K562 (cell line): Measurements from ENCODE around the gene TLX2. TPM values are rescaled to one million over a fixed set of nuclear protein-coding genes. Genes with fewer than 3 reads are reported as not detected.

Experiments
- ATAC-seq: fragments of 200-7000 bp; cut with Tn5 transposase; 3 replicates; pipeline ENCODE4 v1.9.1; 2020; ENCODE audit warnings: moderate library complexity
- BruUV-seq: library from RNA; stranded (reverse); fragments of 400-500 nt; replicated peaks from 2 replicates; lab custom pipeline; 2021; lab: Mats Ljungman, UMichigan
- CTCF ChIA-PET: fragments of 300-600 bp; formaldehyde crosslinking; extraction: SDS; loops from one replicate; lab custom pipeline; 2021; ENCODE audit warnings: low intra/inter-chr PET ratio; lab: Yijun Ruan, JAX
- POLR2A ChIA-PET: fragments of 300-600, 350-650 bp; sonication (Branson Sonifier 250); formaldehyde crosslinking; extraction: SDS; loops from one replicate; lab custom pipeline; 2021; ENCODE audit warnings: antibody characterized with exemption, inconsistent platforms; lab: Yijun Ruan, JAX
- DNase-seq, 4 experiments: peaks; one replicate each; pipeline versions ENCODE4 v3.0.0 to v3.0.0-alpha.2; 2011 to 2018; ENCODE audit warnings: low spot score in 3 of 4, mixed read lengths in 3 of 4; ENCODE audit errors: extremely low read depth in 1 of 4
- FAIRE-seq: peaks from 2 replicates; lab custom pipeline; 2011; peaks lifted over from hg19 to GRCh38; lab: Jason Lieb, UNC
- H2AFZ ChIP-seq: 2 replicates; pipeline ENCODE4 v1.6.0; 2011; ENCODE audit warnings: low read depth, low read length, control low read depth, inconsistent platforms
- H3K27ac ChIP-seq: fragments of 200-600 bp; 3 replicates; pipeline ENCODE4 v1.8.0; 2011; ENCODE audit warnings: low read depth, mild to moderate bottlenecking, control low read depth, inconsistent platforms, low read length, moderate library complexity, mixed read lengths; ENCODE audit errors: extremely low read depth
- H3K27me3 ChIP-seq, 2 experiments: fragments of 300-600 bp in 1 of 2; 2 replicates in 1 of 2; 3 replicates in 1 of 2; pipeline versions ENCODE4 v1.6.0 to v1.8.0; 2011; ENCODE audit warnings: inconsistent platforms in 2 of 2, low read length in 2 of 2, mild to moderate bottlenecking in 1 of 2, mixed read lengths in 1 of 2, moderate library complexity in 1 of 2; ENCODE audit not compliant: control insufficient read depth in 2 of 2, insufficient read depth in 2 of 2
- H3K36me3 ChIP-seq: fragments of 300-600 bp; 3 replicates; pipeline ENCODE4 v1.8.0; 2011; ENCODE audit warnings: mild to moderate bottlenecking, low read length, inconsistent platforms; ENCODE audit not compliant: control insufficient read depth, insufficient read depth
- H3K4me1 ChIP-seq, 2 experiments: fragments of 200-600 bp in 1 of 2; replicated peaks in 1 of 2; 2 replicates in 1 of 2; 3 replicates in 1 of 2; pipeline versions ENCODE4 v1.5.1 to v1.8.0; 2011; ENCODE audit warnings: inconsistent platforms in 2 of 2, low read length in 2 of 2, mild to moderate bottlenecking in 1 of 2, mixed read lengths in 1 of 2, moderate library complexity in 1 of 2; ENCODE audit not compliant: control insufficient read depth in 2 of 2, insufficient read depth in 2 of 2
- H3K4me2 ChIP-seq: 2 replicates; pipeline ENCODE4 v1.6.1; 2011; ENCODE audit warnings: low read length, control low read depth, inconsistent platforms, mixed read lengths; ENCODE audit not compliant: insufficient read depth
- H3K4me3 ChIP-seq: fragments of 200-600 bp; sonication (generic), shearing (Covaris generic); 2 replicates; pipeline ENCODE4 v1.5.1; 2016; ENCODE audit warnings: control low read depth, inconsistent platforms
- H3K79me2 ChIP-seq: fragments of 200-600 bp; 3 replicates; pipeline ENCODE4 v1.8.0; 2011; ENCODE audit warnings: low read length, inconsistent platforms; ENCODE audit not compliant: control insufficient read depth, insufficient read depth
- H3K9ac ChIP-seq, 2 experiments: 2 replicates each; pipeline versions ENCODE4 v1.6.0 to v1.6.1; 2011; ENCODE audit warnings: low read depth in 2 of 2, low read length in 2 of 2, control low read depth in 1 of 2, inconsistent platforms in 1 of 2, mild to moderate bottlenecking in 1 of 2, mixed read lengths in 1 of 2; ENCODE audit not compliant: insufficient read depth in 1 of 2
- H3K9me1 ChIP-seq: one replicate; pipeline ENCODE4 v1.6.0; 2011; ENCODE audit warnings: inconsistent platforms, mild to moderate bottlenecking, low read length, moderate library complexity; ENCODE audit not compliant: control insufficient read depth, insufficient read depth
- H3K9me3 ChIP-seq: replicated peaks from 2 replicates; pipeline ENCODE4 v1.5.1; 2011; ENCODE audit warnings: low read depth, low read length, inconsistent platforms; ENCODE audit not compliant: control insufficient read depth, insufficient read depth
- H4K20me1 ChIP-seq: replicated peaks from 2 replicates; pipeline ENCODE4 v1.6.1; 2011; ENCODE audit warnings: low read length, inconsistent platforms, mixed read lengths; ENCODE audit not compliant: control insufficient read depth, insufficient read depth
- EP300 ChIP-seq: IDR thresholded peaks from 2 replicates; pipeline ENCODE4 v1.6.1; 2012; ENCODE audit warnings: low read length, improper control_type of control experiment
- ETV6 ChIP-seq, 3 experiments: fragments of 150-350 bp in 1 of 3; sonication (generic) in 1 of 3; formaldehyde crosslinking in 1 of 3; IDR thresholded peaks; 2 replicates each; pipeline versions ENCODE4 v1.6.1 to v1.8.0; 2014 to 2022; ENCODE audit warnings: borderline replicate concordance in 2 of 3, low read depth in 2 of 3, antibody characterized with exemption in 1 of 3, low read length in 1 of 3, mild to moderate bottlenecking in 1 of 3, missing genetic modification reagents in 1 of 3
- GABPA ChIP-seq: fragments of 200-800 bp; sonication (Bioruptor generic); conservative IDR thresholded peaks from 2 replicates; pipeline ENCODE4 v1.6.1; 2016; ENCODE audit warnings: low read depth, missing genetic modification characterization, missing compliant biosample characterization
- HDAC1 ChIP-seq, 2 experiments: fragments of 450-650 bp; IDR thresholded peaks; 2 replicates each; pipeline ENCODE4 v1.6.1; 2016 to 2017; ENCODE audit warnings: inconsistent platforms in 1 of 2, mild to moderate bottlenecking in 1 of 2, moderate library complexity in 1 of 2
- HOXB6 ChIP-seq: fragments of 250-450 bp; sonication (Bioruptor Pico); IDR thresholded peaks from 2 replicates; pipeline ENCODE4 v1.5.1; 2022; ENCODE audit warnings: mild to moderate bottlenecking, borderline replicate concordance
- SOX6 ChIP-seq: fragments of 450-650 bp; IDR thresholded peaks from 2 replicates; pipeline ENCODE4 v1.6.1; 2014; ENCODE audit warnings: mild to moderate bottlenecking
- STAG1 ChIP-seq: sonication (generic); formaldehyde crosslinking; IDR thresholded peaks from 2 replicates; pipeline ENCODE4 v1.5.0; 2020; ENCODE audit warnings: missing genetic modification reagents, borderline replicate concordance
- STAT5B ChIP-seq: fragments of 250-450 bp; sonication (Bioruptor Pico); IDR thresholded peaks from 2 replicates; pipeline ENCODE4 v1.8.0; 2021; ENCODE audit warnings: mild to moderate bottlenecking, inconsistent platforms
- TOE1 ChIP-seq, 2 experiments: fragments of 450-650 bp in 1 of 2; sonication (generic) in 1 of 2; formaldehyde crosslinking in 1 of 2; IDR thresholded peaks; 2 replicates each; pipeline versions ENCODE4 v1.7.1 to v1.8.0; 2016 to 2022; ENCODE audit warnings: borderline replicate concordance in 2 of 2, mild to moderate bottlenecking in 2 of 2, antibody characterized with exemption in 1 of 2, inconsistent platforms in 1 of 2, low read depth in 1 of 2, missing genetic modification reagents in 1 of 2, moderate library complexity in 1 of 2
- ZFX ChIP-seq: sonication (generic); formaldehyde crosslinking; IDR thresholded peaks from 2 replicates; pipeline ENCODE4 v1.8.0; 2022; ENCODE audit warnings: mild to moderate bottlenecking, missing genetic modification reagents, moderate library complexity
- ZNF165 ChIP-seq: fragments of 250-450 bp; sonication (Bioruptor Pico); IDR thresholded peaks from 2 replicates; pipeline ENCODE4 v1.4.0; 2020; ENCODE audit warnings: borderline replicate concordance
- ZNF316 ChIP-seq: fragments of 450-650 bp; IDR thresholded peaks from 2 replicates; pipeline ENCODE4 v1.6.1; 2016
- ZNF695 ChIP-seq: fragments of 450-650 bp; formaldehyde crosslinking; IDR thresholded peaks from 2 replicates; pipeline ENCODE4 v1.4.0; 2020; ENCODE audit warnings: mild to moderate bottlenecking, moderate library complexity
- ZNF830 ChIP-seq: fragments of 250-450 bp; sonication (Bioruptor Pico); IDR thresholded peaks from 2 replicates; pipeline ENCODE4 v1.5.0; 2021; ENCODE audit warnings: mild to moderate bottlenecking
- WGBS: fragments of 100-300 bp; shearing (Covaris generic); methylation state at CpG from one replicate; pipeline ENCODE4 v1.1.6; 2016; ENCODE audit warnings: low coverage, mixed read lengths; ENCODE audit not compliant: insufficient coverage; ENCODE audit errors: missing lambda C conversion rate; 5-methylcytosine and 5-hydroxymethylcytosine counted together
- in situ Hi-C: fragments of 300-500 bp; cut with MboI; formaldehyde crosslinking; loops from 4 replicates; pipeline ENCODE4 v1.15.0; 2018; ENCODE audit warnings: inconsistent platforms, mixed read lengths
- intact Hi-C: fragments of 100-400 bp; cut with micrococcal nuclease; formaldehyde crosslinking; loops from 2 replicates; pipeline ENCODE4 v1.14.2; 2022
- polyA plus RNA-seq, 8 experiments: library from polyadenylated mRNA; depleted of rRNA in 4 of 8; stranded (reverse) in 5 of 8; unstranded in 3 of 8; fragments of >200 nt; fragmentation: Nextera tagmentation in 2 of 8; fragmentation: Illumina TruSeq in 1 of 8; extraction: Ambion mirVana in 2 of 8; extraction: Trizol in 1 of 8; gene quantifications; 2 replicates each; pipeline versions ENCODE4 v1.2.1 to v1.2.3, GENCODE V29; 2011 to 2014; ENCODE audit warnings: inconsistent platforms in 1 of 8, missing spikeins in 1 of 8
- total RNA-seq, 7 experiments: library from RNA; depleted of rRNA in 6 of 7; stranded (reverse); fragments of >200 nt in 6 of 7; fragmentation: Illumina TruSeq in 2 of 7; extraction: Trizol in 2 of 7; gene quantifications; 2 replicates each; pipeline versions ENCODE4 v1.2.1 to v1.2.3, GENCODE V29; 2011 to 2021; ENCODE audit warnings: low replicate concordance in 1 of 7
- TF ChIP-seq, protein P1 (sequence below): sonication (generic); IDR thresholded peaks from 2 replicates; pipeline ENCODE4 v1.6.1; 2016
- TF ChIP-seq, protein P2 (sequence below): fragments of 450-650 bp; IDR thresholded peaks from 2 replicates; pipeline ENCODE4 v1.6.1; 2016
- TF ChIP-seq, protein P3 (sequence below): IDR thresholded peaks from 2 replicates; pipeline ENCODE4 v1.6.1; 2014; ENCODE audit warnings: antibody characterized with exemption

Gene TLX2
- total and polyA plus RNA-seq, 9 of the 15 experiments (the other 6 are each of a cell fraction or from before 2014, with no cell fraction given), result not detected

DNA sequence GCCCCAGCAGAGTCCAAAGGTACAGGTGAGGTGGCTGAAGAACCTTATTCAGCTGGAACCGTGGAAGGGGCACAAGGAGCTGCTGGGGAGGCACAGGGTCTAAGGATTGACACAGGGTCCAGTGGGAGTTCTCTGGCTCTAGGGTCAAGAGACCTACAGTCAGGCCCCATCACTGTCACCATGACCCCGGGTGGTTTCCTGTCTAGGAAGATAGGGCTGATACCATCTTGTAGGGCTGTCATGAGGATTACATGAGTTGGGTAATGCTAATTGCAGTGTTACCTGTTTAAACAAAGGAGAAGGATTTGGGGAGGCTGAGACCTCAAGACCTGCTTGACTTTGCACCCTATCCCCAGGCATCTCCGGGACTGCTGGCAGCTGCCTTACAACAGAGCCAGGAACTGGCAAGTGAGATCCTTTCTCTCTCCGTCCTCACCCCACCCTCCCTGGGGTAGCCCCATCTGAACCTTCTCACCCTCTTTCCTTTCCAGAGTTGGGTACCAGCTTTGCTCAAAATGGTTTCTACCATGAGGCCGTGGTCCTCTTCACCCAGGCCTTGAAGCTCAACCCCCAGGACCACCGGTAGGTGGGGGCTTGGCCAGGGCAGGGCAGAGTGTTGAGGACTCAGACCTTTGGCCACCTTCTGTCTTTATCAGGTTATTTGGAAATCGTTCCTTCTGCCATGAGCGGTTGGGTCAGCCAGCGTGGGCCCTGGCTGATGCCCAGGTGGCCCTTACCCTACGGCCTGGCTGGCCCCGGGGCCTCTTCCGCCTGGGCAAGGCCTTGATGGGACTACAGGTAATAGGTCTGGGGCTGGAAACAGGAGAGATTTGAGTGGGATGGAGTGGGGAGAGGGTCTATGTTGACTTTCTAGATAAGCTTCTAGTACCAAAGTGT, 22.4 kb upstream of the TLX2 start:
- ChIA-PET CTCF (no interaction called here), POLR2A (interaction anchor here (1.0 to 1.2 kb wide), 2 partner anchors 9 to 13 kb away, joined by 3 to 4 read pairs; no protein-coding TSS in a partner anchor)
- DNase-seq (no peak), FAIRE-seq (no peak), ATAC-seq (peak; percentile 51)
- Histone ChIP-seq H3K79me2 (no peaks in the 10 kb centered on the region), H3K36me3 (peaks cover 54% of the 10 kb centered on the region; the same call in 2 of the 3 replicates), H3K4me2 (no peak overlapping the region), H3K9me1 (no peaks in the 10 kb centered on the region), H3K9ac (peak overlapping the region in 1 of 2 experiments; percentile 13; a peak in 2 of 4 replicates), H3K27ac (no peak overlapping the region), H4K20me1 (no peaks in the 10 kb centered on the region), H3K4me1 (peaks cover 4 to 6% of the 10 kb centered on the region in 2 experiments; a peak in 4 of 5 replicates), H3K9me3 (no peaks in the 10 kb centered on the region), H2AFZ (no peak overlapping the region), H3K27me3 (no peaks in the 10 kb centered on the region), H3K4me3 (no peak overlapping the region)
- in situ Hi-C loops (no loop called here), intact Hi-C loops (no loop called here)
- 87% methylated on average over 10 of the region's 12 CpGs for WGBS
- BruUV-seq, result no TSS peak
- TF ChIP-seq STAG1, result no peak
- no peak for TF ChIP-seq ZNF830 (CRISPR knock-in tag)
- TF ChIP-seq TOE1 (IDR thresholded peaks at IDR 0.05; ENCODE audit: borderline replicate concordance), result no peak
- no peak for TF ChIP-seq TOE1 (CRISPR knock-in tag; IDR thresholded peaks at IDR 0.05; ENCODE audit: borderline replicate concordance, low read depth)
- no peak for TF ChIP-seq ZNF165 (CRISPR knock-in tag)
- TF ChIP-seq HOXB6 (CRISPR knock-in tag), result no peak
- TF ChIP-seq, protein P1, sequence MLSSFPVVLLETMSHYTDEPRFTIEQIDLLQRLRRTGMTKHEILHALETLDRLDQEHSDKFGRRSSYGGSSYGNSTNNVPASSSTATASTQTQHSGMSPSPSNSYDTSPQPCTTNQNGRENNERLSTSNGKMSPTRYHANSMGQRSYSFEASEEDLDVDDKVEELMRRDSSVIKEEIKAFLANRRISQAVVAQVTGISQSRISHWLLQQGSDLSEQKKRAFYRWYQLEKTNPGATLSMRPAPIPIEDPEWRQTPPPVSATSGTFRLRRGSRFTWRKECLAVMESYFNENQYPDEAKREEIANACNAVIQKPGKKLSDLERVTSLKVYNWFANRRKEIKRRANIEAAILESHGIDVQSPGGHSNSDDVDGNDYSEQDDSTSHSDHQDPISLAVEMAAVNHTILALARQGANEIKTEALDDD, result no peak
- TF ChIP-seq, protein P2, sequence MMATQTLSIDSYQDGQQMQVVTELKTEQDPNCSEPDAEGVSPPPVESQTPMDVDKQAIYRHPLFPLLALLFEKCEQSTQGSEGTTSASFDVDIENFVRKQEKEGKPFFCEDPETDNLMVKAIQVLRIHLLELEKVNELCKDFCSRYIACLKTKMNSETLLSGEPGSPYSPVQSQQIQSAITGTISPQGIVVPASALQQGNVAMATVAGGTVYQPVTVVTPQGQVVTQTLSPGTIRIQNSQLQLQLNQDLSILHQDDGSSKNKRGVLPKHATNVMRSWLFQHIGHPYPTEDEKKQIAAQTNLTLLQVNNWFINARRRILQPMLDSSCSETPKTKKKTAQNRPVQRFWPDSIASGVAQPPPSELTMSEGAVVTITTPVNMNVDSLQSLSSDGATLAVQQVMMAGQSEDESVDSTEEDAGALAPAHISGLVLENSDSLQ, result peak; percentile 29; the same call in 1 of the 2 replicates
- TF ChIP-seq EP300, result peak; percentile 11; the same call in 1 of the 2 replicates
- TF ChIP-seq ZNF316, result no peak
- TF ChIP-seq, protein P3, sequence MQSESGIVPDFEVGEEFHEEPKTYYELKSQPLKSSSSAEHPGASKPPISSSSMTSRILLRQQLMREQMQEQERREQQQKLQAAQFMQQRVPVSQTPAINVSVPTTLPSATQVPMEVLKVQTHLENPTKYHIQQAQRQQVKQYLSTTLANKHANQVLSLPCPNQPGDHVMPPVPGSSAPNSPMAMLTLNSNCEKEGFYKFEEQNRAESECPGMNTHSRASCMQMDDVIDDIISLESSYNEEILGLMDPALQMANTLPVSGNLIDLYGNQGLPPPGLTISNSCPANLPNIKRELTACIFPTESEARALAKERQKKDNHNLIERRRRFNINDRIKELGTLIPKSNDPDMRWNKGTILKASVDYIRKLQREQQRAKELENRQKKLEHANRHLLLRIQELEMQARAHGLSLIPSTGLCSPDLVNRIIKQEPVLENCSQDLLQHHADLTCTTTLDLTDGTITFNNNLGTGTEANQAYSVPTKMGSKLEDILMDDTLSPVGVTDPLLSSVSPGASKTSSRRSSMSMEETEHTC, result no peak
- TF ChIP-seq ZNF695 (CRISPR knock-in tag), result no peak
- TF ChIP-seq STAT5B (CRISPR knock-in tag), result no peak
- TF ChIP-seq GABPA (tag), result no peak
- no peak for TF ChIP-seq ZFX (CRISPR knock-in tag)
- TF ChIP-seq SOX6, result no peak
- no peak for TF ChIP-seq HDAC1 (IDR thresholded peaks at IDR 0.05)
- no peak for TF ChIP-seq ETV6 (IDR thresholded peaks at IDR 0.05; ENCODE audit: borderline replicate concordance in 1 of 2, low read depth in 2 of 2, low read length in 1 of 2)
- no peak for TF ChIP-seq ETV6 (CRISPR knock-in tag; IDR thresholded peaks at IDR 0.05; ENCODE audit: borderline replicate concordance)
